ENCODE results near the gene SSC4D.
"Not testable (repeated sequence)": the region's sequence is repeated elsewhere in the genome, so short reads cannot be mapped to it uniquely, and the experiment has no call there.

GRCh38 chr7:76395605-76395964, 13.9 kb downstream of the SSC4D start:
- not testable (repeated sequence) for TF ChIP-seq CTCF (IDR thresholded peaks at IDR 0.05; ENCODE audit: low read depth, low read length, poor library complexity, severe bottlenecking); EZH2phosphoT487 (IDR thresholded peaks at IDR 0.05; ENCODE audit: borderline replicate concordance, low read length)

Data from DOHH2 (cell line).